Nephron (organoid): ENCODE measurements around the gene NOL6.

Experiments
- H3K27ac Mint-ChIP-seq, 3 experiments: 2 replicates each; pipeline ENCODE4 v1.8.0; 2020; ENCODE audit warnings: mixed read lengths in 3 of 3, mild to moderate bottlenecking in 2 of 3, moderate library complexity in 1 of 3
- H3K27me3 Mint-ChIP-seq: 2 replicates; pipeline ENCODE4 v1.8.0; 2021; ENCODE audit warnings: low read depth, mild to moderate bottlenecking, moderate library complexity, mixed read lengths
- H3K36me3 Mint-ChIP-seq: 2 replicates; pipeline ENCODE4 v1.8.0; 2020; ENCODE audit warnings: low read depth, mixed read lengths
- H3K4me1 Mint-ChIP-seq: 2 replicates; pipeline ENCODE4 v1.8.0; 2020; ENCODE audit warnings: mixed read lengths
- H3K4me3 Mint-ChIP-seq, 3 experiments: 2 replicates each; pipeline ENCODE4 v1.8.0; 2020; ENCODE audit warnings: mild to moderate bottlenecking in 3 of 3, mixed read lengths in 3 of 3, moderate library complexity in 2 of 3
- H3K9me3 Mint-ChIP-seq: 2 replicates; pipeline ENCODE4 v1.8.0; 2020; ENCODE audit warnings: mixed read lengths
- TF ChIP-seq, protein P1 (sequence below), 3 experiments: fragments of 200-600 bp; sonication (generic); IDR thresholded peaks; one replicate each; pipeline ENCODE4 v1.5.0; 2021; ENCODE audit warnings: antibody characterized with exemption in 3 of 3; ENCODE audit not compliant: unreplicated experiment in 3 of 3

Gene NOL6

DNA sequence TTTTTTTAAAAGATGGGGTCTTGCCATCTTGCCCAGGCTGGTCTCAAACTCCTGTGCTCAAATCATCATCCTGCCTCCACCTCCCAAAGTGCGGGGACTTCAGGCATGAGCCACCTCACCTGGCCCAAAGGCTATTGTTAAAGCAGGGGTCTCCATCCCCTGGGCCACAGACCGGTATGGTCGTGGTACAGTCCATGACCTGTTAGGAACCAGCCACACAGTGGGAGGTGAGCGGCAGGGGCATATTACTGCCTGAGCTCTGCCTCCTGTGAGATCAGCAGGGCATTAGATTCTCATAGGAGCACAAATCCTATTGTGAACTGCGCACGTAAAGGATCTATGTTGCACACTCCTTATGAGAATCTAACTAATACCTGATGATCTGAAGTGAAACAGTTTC, 7.3 kb upstream of the NOL6 start:
- no peaks in the 10 kb centered on the region for H3K9me3 Mint-ChIP-seq
- H3K27ac Mint-ChIP-seq, result no peak overlapping the region
- no peaks in the 10 kb centered on the region for H3K27me3 Mint-ChIP-seq
- H3K4me1 Mint-ChIP-seq, result no peaks in the 10 kb centered on the region
- TF ChIP-seq, protein P1, sequence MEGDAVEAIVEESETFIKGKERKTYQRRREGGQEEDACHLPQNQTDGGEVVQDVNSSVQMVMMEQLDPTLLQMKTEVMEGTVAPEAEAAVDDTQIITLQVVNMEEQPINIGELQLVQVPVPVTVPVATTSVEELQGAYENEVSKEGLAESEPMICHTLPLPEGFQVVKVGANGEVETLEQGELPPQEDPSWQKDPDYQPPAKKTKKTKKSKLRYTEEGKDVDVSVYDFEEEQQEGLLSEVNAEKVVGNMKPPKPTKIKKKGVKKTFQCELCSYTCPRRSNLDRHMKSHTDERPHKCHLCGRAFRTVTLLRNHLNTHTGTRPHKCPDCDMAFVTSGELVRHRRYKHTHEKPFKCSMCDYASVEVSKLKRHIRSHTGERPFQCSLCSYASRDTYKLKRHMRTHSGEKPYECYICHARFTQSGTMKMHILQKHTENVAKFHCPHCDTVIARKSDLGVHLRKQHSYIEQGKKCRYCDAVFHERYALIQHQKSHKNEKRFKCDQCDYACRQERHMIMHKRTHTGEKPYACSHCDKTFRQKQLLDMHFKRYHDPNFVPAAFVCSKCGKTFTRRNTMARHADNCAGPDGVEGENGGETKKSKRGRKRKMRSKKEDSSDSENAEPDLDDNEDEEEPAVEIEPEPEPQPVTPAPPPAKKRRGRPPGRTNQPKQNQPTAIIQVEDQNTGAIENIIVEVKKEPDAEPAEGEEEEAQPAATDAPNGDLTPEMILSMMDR (IDR thresholded peaks at IDR 0.05; ENCODE audit: unreplicated experiment in 3 of 3), result no peak
- H3K36me3 Mint-ChIP-seq, result no peaks in the 10 kb centered on the region
- no peak overlapping the region for H3K4me3 Mint-ChIP-seq

- no peaks in the 10 kb centered on the region for H3K9me3 Mint-ChIP-seq
- TF ChIP-seq, protein P1 (IDR thresholded peaks at IDR 0.05; ENCODE audit: unreplicated experiment in 3 of 3), result no peak
- no peaks in the 10 kb centered on the region for H3K36me3 Mint-ChIP-seq
- H3K4me3 Mint-ChIP-seq, result no peak overlapping the region
- H3K4me1 Mint-ChIP-seq, result no peaks in the 10 kb centered on the region
- no peaks in the 10 kb centered on the region for H3K27me3 Mint-ChIP-seq
- no peak overlapping the region for H3K27ac Mint-ChIP-seq
Observed at GRCh38 chr9:33480106-33480505, 6.4 kb upstream of the NOL6 start.

DNA sequence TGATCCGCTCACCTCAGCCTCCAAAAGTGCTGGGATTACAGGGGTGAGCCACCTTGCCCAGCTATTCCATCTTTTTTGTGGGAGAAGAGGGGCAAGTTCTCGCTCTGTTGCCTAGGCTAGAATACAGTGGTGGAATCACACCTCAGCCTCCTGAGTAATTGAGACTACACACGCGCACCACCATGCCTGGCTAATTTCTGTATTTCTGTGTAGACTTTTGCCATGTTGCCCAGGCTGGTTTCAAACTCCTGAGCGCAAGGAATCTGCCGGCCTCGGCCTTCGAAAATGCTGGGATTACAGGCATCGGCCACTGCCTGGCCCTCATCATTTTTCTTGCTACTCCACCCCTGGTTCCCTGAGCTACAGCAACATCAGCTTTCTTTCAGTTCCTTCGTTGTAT, 2.8 kb upstream of the NOL6 start:
- no peaks in the 10 kb centered on the region for H3K27me3 Mint-ChIP-seq
- peaks cover 6% of the 10 kb centered on the region for H3K36me3 Mint-ChIP-seq
- TF ChIP-seq, protein P1 (IDR thresholded peaks at IDR 0.05; ENCODE audit: unreplicated experiment in 3 of 3), result no peak
- H3K4me1 Mint-ChIP-seq, result peaks cover 11% of the 10 kb centered on the region
- H3K27ac Mint-ChIP-seq, result peak overlapping the region in 1 of 3 experiments; percentile 56
- H3K4me3 Mint-ChIP-seq, result peak overlapping the region; percentile 33 to 72 (median 41)
- no peaks in the 10 kb centered on the region for H3K9me3 Mint-ChIP-seq

DNA sequence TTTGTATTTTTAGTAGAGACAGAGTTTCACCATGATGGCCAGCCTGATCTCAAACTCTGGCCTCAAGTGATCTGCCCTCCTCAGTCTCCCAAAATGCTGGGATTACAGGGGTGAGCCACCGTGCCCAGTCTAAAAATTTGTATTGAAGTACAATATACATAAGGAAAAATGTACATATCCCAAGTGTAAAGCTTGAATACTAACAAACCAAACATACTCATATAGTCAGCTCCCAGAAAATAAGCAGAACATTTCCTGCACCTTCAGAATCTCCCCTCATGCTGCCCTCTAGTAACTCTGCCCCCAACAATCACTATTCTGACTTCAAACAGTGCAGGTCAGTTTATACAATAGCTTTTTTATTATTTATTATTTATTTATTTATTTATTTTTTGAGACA, 1.6 kb upstream of the NOL6 start:
- TF ChIP-seq, protein P1 (IDR thresholded peaks at IDR 0.05; ENCODE audit: unreplicated experiment in 3 of 3), result no peak
- Mint-ChIP-seq H3K4me1 (peaks cover 11% of the 10 kb centered on the region), H3K9me3 (no peaks in the 10 kb centered on the region), H3K4me3 (peak overlapping the region; percentile 53 to 72 (median 69)), H3K27me3 (no peaks in the 10 kb centered on the region), H3K27ac (no peak overlapping the region), H3K36me3 (peaks cover 10% of the 10 kb centered on the region)

GRCh38 chr9:33472881-33473615, 676 bp downstream of the NOL6 start:
- Mint-ChIP-seq H3K4me3 (peak overlapping the region; percentile 95 to 98 (median 95)), H3K36me3 (peaks cover 25% of the 10 kb centered on the region), H3K9me3 (no peaks in the 10 kb centered on the region), H3K27me3 (no peaks in the 10 kb centered on the region), H3K27ac (peak overlapping the region in 1 of 3 experiments; percentile 84), H3K4me1 (peaks cover 11% of the 10 kb centered on the region)
- TF ChIP-seq, protein P1 (IDR thresholded peaks at IDR 0.05; ENCODE audit: unreplicated experiment in 3 of 3), result no peak
